ENCODE data around the gene CTSD.

DNA sequence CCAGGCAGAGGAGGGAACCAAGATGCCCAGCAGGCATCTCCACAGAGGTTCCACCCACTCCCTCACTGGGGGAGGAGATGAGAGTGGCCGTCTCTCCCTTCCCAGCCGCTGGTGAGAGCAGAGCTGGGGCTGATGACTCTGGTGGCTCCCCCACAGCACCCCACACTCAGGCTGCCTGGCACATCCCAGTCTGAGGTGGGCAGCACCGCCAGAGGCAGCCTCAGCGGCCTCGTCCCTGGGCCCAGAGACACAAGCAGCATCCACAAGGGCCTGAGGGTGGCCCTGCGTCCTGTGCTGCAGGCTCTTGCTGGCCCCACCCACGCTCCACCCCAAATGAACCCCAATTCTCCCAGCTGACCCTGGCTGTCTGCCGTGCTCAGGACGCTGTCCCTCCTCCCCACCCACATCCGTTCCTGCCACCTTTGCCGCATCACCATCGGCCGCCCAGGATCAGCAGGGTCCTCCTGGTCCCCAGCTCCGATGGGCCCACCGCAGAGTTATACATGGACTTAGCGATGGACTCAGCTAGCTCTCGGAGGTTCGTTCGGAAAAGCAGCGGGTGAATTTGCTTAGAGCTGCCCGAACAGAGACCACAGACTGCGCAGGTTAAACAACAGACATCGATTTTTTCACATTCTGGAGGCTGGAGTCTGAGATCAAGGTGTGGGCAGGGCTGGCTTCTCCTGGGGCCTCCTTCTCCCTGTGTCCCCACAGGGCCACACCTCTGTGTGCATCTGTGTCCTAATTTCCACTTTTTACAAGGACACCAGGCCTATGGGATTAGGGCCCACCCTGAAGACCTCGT, 20.2 kb upstream of the CTSD start:
- TF ChIP-seq, protein P1, sequence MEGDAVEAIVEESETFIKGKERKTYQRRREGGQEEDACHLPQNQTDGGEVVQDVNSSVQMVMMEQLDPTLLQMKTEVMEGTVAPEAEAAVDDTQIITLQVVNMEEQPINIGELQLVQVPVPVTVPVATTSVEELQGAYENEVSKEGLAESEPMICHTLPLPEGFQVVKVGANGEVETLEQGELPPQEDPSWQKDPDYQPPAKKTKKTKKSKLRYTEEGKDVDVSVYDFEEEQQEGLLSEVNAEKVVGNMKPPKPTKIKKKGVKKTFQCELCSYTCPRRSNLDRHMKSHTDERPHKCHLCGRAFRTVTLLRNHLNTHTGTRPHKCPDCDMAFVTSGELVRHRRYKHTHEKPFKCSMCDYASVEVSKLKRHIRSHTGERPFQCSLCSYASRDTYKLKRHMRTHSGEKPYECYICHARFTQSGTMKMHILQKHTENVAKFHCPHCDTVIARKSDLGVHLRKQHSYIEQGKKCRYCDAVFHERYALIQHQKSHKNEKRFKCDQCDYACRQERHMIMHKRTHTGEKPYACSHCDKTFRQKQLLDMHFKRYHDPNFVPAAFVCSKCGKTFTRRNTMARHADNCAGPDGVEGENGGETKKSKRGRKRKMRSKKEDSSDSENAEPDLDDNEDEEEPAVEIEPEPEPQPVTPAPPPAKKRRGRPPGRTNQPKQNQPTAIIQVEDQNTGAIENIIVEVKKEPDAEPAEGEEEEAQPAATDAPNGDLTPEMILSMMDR (IDR thresholded peaks at IDR 0.05): no peak
- no peak for TF ChIP-seq ZFX (IDR thresholded peaks at IDR 0.05; ENCODE audit: borderline replicate concordance)
